ENCODE measurements around the gene PDZK1IP1. TPM values are rescaled to one million over a fixed set of nuclear protein-coding genes. Genes with fewer than 3 reads are reported as not detected.
"Not testable (repeated sequence)": the region's sequence is repeated elsewhere in the genome, so short reads cannot be mapped to it uniquely, and the experiment has no call there.

The PDZK1IP1 gene
- total and polyA plus RNA-seq, 2 donors (not counting 3 experiments of a cell fraction or from before 2014, with no cell fraction given): 0.52 TPM; not detected in 1

GRCh38 chr1:47149162-47149561 lies 40.7 kb downstream of the PDZK1IP1 start:
- H3K79me2 ChIP-seq (ENCODE audit: control insufficient read depth, insufficient read depth, low read length); H3K4me3 ChIP-seq (replicated peaks in 1 of 3; ENCODE audit: insufficient read depth in 1 of 3, low read depth in 1 of 3, low read length in 3 of 3); dilution Hi-C loops (cut with MboI; ENCODE audit: extremely low pct_ligation_motif_present, low sequenced_read_pairs); H3K9ac ChIP-seq (replicated peaks; ENCODE audit: extremely low read depth, insufficient read depth, low read length); BruUV-seq (replicated peaks); H3K9me1 ChIP-seq (replicated peaks; ENCODE audit: control insufficient read depth, extremely low read depth, insufficient read depth, low read length); intact Hi-C loops (cut with micrococcal nuclease); FAIRE-seq; H3K36me3 ChIP-seq (ENCODE audit: control insufficient read depth in 2 of 2, extremely low read depth in 1 of 2, insufficient read depth in 2 of 2, low read length in 2 of 2); H4K20me1 ChIP-seq (replicated peaks; ENCODE audit: control insufficient read depth, extremely low read depth, insufficient read depth, low read length); DNase-seq (ENCODE audit: low read depth, low spot score); POLR2A ChIA-PET; H3K4me1 ChIP-seq (ENCODE audit: control insufficient read depth, extremely low read depth, insufficient read depth, low read length); H3K9me3 ChIP-seq (replicated peaks; ENCODE audit: control insufficient read depth, insufficient read depth, low read length); H3K4me2 ChIP-seq (ENCODE audit: insufficient read depth, low read length); H3K27me3 ChIP-seq (ENCODE audit: control insufficient read depth in 2 of 2, insufficient read depth in 2 of 2, low read length in 2 of 2); H3K27ac ChIP-seq (ENCODE audit: insufficient read depth, low read depth, low read length); H2AFZ ChIP-seq (ENCODE audit: low read depth, low read length): not testable (repeated sequence)
- CTCF ChIA-PET: interaction anchor here (1.1 kb wide), 1 partner anchor 220 kb away, joined by 5 read pairs; no protein-coding TSS in a partner anchor

DNA sequence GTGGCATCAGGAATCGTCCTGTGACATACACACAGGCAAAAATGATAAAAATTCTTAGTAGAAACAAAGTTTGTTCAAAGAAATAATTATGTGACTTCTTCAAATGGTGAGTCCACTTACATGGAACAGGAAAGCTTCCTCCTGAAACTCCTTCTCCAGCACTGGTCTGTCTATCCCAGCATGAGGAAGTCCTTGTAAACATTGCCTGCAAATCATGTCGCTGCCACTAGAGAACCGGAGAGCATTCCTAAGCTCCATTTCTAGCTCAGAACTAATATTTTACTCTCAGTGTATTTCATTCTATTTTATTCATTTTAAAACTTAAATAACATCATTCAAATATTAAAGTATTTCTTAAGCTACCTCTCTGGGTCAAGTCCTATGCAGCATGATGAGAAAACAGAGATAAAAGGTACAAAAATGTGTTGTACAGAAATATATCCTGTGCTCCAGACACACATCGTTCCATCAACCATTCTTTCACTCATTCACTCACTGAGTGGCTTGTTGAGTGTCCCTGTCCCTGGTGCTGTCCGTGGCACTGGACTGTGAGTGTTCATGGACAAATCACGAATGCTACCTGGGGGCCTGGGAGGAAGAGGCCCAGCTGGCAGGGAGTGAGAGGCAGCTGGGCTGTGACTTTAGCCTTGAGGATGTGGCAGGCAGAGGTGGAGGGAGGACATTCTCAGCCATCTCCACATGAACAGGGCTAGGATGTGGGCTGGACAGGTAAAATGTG lies 42.6 kb downstream of the PDZK1IP1 start:
- dilution Hi-C loops (cut with MboI; ENCODE audit: extremely low pct_ligation_motif_present, low sequenced_read_pairs): no loop called here
- FAIRE-seq: no peak

More for the DNA sequence above, 42.6 kb downstream of the PDZK1IP1 start:
- no peaks in the 10 kb centered on the region for H3K36me3 ChIP-seq (ENCODE audit: control insufficient read depth in 2 of 2, extremely low read depth in 1 of 2, insufficient read depth in 2 of 2, low read length in 2 of 2)
- no peaks in the 10 kb centered on the region for H3K27me3 ChIP-seq (ENCODE audit: control insufficient read depth in 2 of 2, insufficient read depth in 2 of 2, low read length in 2 of 2)
- intact Hi-C loops (cut with micrococcal nuclease): no loop called here
- ChIA-PET CTCF (no interaction called here), POLR2A (no interaction called here)
- H3K4me2 ChIP-seq (ENCODE audit: insufficient read depth, low read length): no peak overlapping the region
- H4K20me1 ChIP-seq (replicated peaks; ENCODE audit: control insufficient read depth, extremely low read depth, insufficient read depth, low read length): no peaks in the 10 kb centered on the region
- H3K4me3 ChIP-seq (replicated peaks in 1 of 3; ENCODE audit: insufficient read depth in 1 of 3, low read depth in 1 of 3, low read length in 3 of 3): no peak overlapping the region
- no peak overlapping the region for H3K9ac ChIP-seq (replicated peaks; ENCODE audit: extremely low read depth, insufficient read depth, low read length)
- BruUV-seq (replicated peaks): no TSS peak
- DNase-seq (ENCODE audit: low read depth, low spot score): no peak
- H3K4me1 ChIP-seq (ENCODE audit: control insufficient read depth, extremely low read depth, insufficient read depth, low read length): no peaks in the 10 kb centered on the region
- H3K27ac ChIP-seq (ENCODE audit: insufficient read depth, low read depth, low read length): no peak overlapping the region
- no peaks in the 10 kb centered on the region for H3K79me2 ChIP-seq (ENCODE audit: control insufficient read depth, insufficient read depth, low read length)
- no peaks in the 10 kb centered on the region for H3K9me3 ChIP-seq (replicated peaks; ENCODE audit: control insufficient read depth, insufficient read depth, low read length)
- H2AFZ ChIP-seq (ENCODE audit: low read depth, low read length): no peak overlapping the region
- H3K9me1 ChIP-seq (replicated peaks; ENCODE audit: control insufficient read depth, extremely low read depth, insufficient read depth, low read length): no peaks in the 10 kb centered on the region
- TF ChIP-seq JUN (IDR thresholded peaks at IDR 0.05; ENCODE audit: borderline replicate concordance, insufficient read depth, insufficient read length, low read depth) (no peak), MYC (IDR thresholded peaks at IDR 0.05; ENCODE audit: low read depth, low read length) (no peak), CTCF (IDR thresholded peaks at IDR 0.05; ENCODE audit: extremely low read depth in 1 of 2, insufficient read depth in 1 of 2, low read depth in 1 of 2, low read length in 2 of 2) (no peak), POLR2AphosphoS5 (IDR thresholded peaks at IDR 0.05; ENCODE audit: insufficient read depth, low read depth, low read length) (no peak), POLR2A (IDR thresholded peaks at IDR 0.05; ENCODE audit: low read depth, low read length) (no peak), MAX (IDR thresholded peaks at IDR 0.05; ENCODE audit: insufficient read depth, insufficient read length) (no peak), FOS (IDR thresholded peaks at IDR 0.05; ENCODE audit: borderline replicate concordance, insufficient read depth, low read length) (no peak), EZH2 (IDR thresholded peaks at IDR 0.05; ENCODE audit: borderline replicate concordance, low read depth, low read length, severe bottlenecking) (no peak), GATA2 (IDR thresholded peaks at IDR 0.05; ENCODE audit: insufficient read depth, insufficient read length, low read depth, low read length) (no peak)
